ENCODE data around the gene USP35. TPM values are rescaled to one million over a fixed set of nuclear protein-coding genes. Genes with fewer than 3 reads are reported as not detected.

The USP35 gene
- total RNA-seq, 4 donors from 2014 or later = 6.7 to 15.1 (median 8.6) TPM

DNA sequence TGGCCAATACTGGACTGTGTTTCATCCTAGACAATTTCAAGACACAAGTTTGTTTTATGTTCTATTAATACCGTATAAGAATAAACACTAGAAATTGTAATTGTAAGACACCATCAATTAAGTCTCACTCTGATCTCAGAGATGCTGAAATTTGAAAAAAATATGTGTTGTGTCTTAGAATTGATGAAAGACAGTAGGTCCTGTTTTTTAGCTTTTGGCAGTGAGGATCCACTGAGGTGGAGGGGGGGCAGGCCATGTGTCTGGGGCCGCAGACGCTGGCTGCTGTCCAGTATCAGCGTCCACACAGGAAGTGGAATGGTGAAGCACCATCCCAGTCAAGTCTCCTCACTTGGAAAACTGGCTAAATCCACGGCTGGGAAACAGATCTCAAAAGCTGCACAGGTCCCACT is 26.8 kb upstream of the USP35 start:
- ATAC-seq (ENCODE audit: low FRiP score) = no peak

DNA sequence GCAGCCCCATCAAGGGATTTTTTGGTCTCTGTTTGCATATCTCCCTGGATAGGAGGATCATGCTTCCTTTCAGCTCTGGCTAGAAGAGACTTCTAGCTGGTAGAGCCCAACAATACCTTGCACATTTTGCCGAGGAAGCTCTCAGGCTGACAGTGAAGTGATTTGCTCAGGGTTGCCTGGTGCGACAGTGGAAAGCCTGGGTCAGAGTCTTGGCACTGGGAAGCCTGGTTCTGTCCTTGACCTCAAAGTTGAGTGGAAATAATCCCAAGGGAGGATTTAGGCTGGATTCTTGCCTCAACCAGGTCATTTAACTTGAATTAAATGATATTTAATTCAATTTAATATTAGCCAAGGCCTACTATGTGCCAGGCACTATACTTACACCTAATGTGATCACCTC is 24.9 kb upstream of the USP35 start:
- no peak for ATAC-seq (ENCODE audit: low FRiP score)
- no peak for DNase-seq (ENCODE audit: low spot score)

More for the DNA sequence above, 26.8 kb upstream of the USP35 start:
- TF ChIP-seq, protein P1, sequence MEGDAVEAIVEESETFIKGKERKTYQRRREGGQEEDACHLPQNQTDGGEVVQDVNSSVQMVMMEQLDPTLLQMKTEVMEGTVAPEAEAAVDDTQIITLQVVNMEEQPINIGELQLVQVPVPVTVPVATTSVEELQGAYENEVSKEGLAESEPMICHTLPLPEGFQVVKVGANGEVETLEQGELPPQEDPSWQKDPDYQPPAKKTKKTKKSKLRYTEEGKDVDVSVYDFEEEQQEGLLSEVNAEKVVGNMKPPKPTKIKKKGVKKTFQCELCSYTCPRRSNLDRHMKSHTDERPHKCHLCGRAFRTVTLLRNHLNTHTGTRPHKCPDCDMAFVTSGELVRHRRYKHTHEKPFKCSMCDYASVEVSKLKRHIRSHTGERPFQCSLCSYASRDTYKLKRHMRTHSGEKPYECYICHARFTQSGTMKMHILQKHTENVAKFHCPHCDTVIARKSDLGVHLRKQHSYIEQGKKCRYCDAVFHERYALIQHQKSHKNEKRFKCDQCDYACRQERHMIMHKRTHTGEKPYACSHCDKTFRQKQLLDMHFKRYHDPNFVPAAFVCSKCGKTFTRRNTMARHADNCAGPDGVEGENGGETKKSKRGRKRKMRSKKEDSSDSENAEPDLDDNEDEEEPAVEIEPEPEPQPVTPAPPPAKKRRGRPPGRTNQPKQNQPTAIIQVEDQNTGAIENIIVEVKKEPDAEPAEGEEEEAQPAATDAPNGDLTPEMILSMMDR (IDR thresholded peaks at IDR 0.05) = no peak
- no peak for DNase-seq (ENCODE audit: low spot score)

DNA sequence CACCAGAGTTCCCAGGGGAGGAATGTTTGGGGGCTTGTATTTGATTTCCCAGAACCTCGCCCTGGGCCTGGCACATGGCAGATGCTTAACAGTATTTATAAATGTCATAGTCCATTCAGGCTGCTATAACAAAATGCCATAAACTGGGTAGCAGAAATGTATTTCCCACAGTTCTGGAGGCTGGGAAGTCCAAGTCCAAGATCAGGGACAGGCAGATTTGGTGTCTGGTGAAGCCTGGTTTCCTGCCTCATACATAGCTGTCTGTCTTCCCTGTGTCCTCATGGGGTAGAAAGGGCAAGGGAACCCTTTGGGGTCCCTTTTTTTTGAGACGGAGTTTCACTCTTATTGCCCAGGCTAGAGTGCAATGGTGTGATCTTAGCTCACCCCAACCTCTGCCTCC is 24.2 kb upstream of the USP35 start:
- ATAC-seq (ENCODE audit: low FRiP score) (no peak), DNase-seq (ENCODE audit: low spot score) (no peak)
- TF ChIP-seq, protein P1 (IDR thresholded peaks at IDR 0.05) = no peak

More for the DNA sequence above, 24.9 kb upstream of the USP35 start:
- TF ChIP-seq, protein P1 (IDR thresholded peaks at IDR 0.05) = no peak

DNA sequence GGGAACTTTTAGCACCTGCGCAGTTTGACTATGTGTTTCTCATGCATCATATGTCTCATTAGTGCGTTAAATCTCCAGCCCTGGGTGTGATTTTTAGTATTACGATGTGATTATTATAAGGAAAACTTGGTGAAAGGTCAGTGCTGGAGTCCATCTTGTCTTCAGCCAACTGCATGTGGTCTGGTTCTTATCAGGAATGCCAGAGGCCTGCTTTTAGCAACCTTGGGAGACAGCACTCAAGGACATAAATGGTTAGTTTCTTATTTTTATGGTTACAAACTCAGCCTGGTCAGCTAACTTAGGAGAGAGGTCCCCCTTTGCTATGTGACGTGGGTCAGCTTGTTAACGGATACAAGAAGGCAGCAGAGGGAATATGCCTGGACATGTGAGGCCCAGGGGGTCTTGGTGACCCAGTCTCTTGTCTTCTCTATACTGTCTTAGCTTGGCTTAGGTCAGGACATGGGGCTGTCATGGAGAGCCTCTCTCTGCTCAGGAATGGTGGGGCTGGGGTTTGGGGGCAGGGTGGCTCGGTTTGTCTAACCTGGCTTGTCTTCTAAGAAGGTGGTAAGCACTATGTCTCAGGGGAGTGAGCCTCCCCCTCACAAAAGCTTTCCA is 21.8 kb upstream of the USP35 start:
- DNase-seq (ENCODE audit: low spot score) (no peak), ATAC-seq (ENCODE audit: low FRiP score) (no peak)
- TF ChIP-seq, protein P1 (IDR thresholded peaks at IDR 0.05) = no peak

DNA sequence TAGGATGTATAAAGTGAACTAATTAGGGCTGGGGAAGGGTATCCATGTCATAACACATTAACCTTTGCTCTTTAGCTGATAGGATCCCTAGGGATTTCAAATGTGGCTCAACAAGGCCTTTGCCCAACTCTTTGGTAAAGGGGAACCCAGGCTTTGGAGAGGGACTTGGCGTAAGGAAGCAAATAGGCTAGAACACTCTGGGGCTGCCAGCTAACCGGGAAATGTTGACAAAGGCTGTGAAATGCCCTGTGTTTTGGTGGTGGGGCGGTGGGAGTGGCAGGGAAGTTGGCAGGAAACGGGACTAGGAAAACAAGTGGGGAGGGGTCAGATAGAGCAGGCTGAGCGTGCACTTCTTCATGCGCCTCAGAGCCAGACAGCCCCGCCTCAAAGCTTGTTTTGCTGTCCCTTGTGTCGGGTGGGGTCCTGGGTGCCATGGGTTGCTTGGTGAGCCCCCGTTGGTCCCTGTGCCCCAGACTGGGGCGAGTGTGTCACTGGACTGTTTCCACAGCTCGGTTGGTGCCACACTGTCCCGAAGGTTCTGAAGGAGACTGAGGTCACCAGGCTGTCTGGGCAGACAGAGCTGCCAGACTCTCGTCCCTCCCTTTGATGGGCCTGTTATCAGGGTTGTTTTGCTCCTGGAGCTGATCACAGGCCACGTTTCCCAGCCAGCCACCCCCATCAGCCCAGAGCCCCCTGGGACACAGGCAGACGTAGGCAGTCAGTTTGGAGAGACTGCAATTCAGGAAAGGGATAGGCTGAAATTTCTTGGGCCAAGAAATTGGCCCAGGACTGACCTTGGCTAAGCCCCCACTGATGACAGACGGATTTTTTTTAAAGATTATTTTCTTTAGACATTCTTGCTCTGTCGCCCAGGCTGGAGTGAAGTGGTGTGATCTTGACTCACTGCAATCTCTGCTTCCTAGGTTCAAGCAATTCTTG is 19.9 kb upstream of the USP35 start:
- ATAC-seq (ENCODE audit: low FRiP score) = peak; percentile 55
- DNase-seq (ENCODE audit: low spot score) = no peak

DNA sequence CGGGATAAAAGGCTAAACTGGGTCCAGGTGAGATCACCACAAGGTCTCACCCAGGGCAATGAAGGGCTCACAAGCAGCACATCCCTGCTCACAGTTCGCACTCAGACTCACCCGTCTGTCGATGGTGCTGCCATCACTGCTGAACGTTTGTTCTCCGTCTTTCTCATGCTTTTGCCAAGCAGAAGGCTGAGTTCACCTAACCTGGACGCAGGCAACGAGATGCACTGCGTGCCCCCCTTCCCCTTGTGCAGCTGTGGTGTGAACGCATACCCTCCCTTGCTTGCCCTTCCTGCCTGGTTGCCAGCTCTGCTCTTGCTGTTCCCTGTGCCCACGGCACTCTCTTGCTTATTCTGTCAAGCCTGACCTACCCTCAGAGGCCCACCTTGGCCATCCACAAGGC is 18.3 kb upstream of the USP35 start:
- ATAC-seq (ENCODE audit: low FRiP score) (no peak), DNase-seq (ENCODE audit: low spot score) (no peak)
- TF ChIP-seq, protein P1 (IDR thresholded peaks at IDR 0.05) = no peak

More for the DNA sequence above, 19.9 kb upstream of the USP35 start:
- TF ChIP-seq, protein P1 (IDR thresholded peaks at IDR 0.05) = no peak

All from omental fat pad (tissue), 4 donors.